OCI-LY3 (cell line): ENCODE data around the gene C20orf173.
A peak's percentile ranks its signal among the peaks of the same experiment; 100 is the strongest.

Experiments
- H2AFZ ChIP-seq: fragments of 200-600, 300-600 bp; shearing (Covaris generic); 2 replicates; pipeline ENCODE4 v1.6.0; 2014; ENCODE audit warnings: antibody characterized with exemption, low read depth, low read length
- H3K27ac ChIP-seq: fragments of 200-600, 300-600 bp; sonication (generic); 2 replicates; pipeline ENCODE4 v1.5.1; 2014; ENCODE audit warnings: mild to moderate bottlenecking, low read length, moderate library complexity, mixed read lengths
- H3K27me3 ChIP-seq: fragments of 200-600, 300-600 bp; sonication (generic); 2 replicates; pipeline ENCODE4 v1.6.1; 2014; ENCODE audit warnings: low read depth, low read length, mixed read lengths
- H3K36me3 ChIP-seq: fragments of 200-600, 300-600 bp; sonication (generic); replicated peaks from 2 replicates; pipeline ENCODE3; 2014; ENCODE audit warnings: low read depth, low read length, mixed read lengths
- H3K4me1 ChIP-seq: fragments of 300-600, 200-600 bp; sonication (generic); 2 replicates; pipeline ENCODE4 v1.6.1; 2014; ENCODE audit warnings: low read length, mixed read lengths
- H3K4me2 ChIP-seq: fragments of 200-600, 300-600 bp; sonication (generic); 2 replicates; pipeline ENCODE4 v1.6.1; 2014; ENCODE audit warnings: low read length, mixed read lengths
- H3K4me3 ChIP-seq: fragments of 300-600, 200-600 bp; sonication (generic); 2 replicates; pipeline ENCODE4 v1.5.1; 2014; ENCODE audit warnings: antibody characterized with exemption, mild to moderate bottlenecking, low read length, moderate library complexity
- H3K79me2 ChIP-seq: fragments of 300-600, 200-600 bp; shearing (Covaris generic); 2 replicates; pipeline ENCODE4 v1.6.1; 2014; ENCODE audit warnings: mild to moderate bottlenecking, low read length, mixed read lengths
- H3K9ac ChIP-seq: fragments of 300-600, 200-600 bp; shearing (Covaris generic); 2 replicates; pipeline ENCODE4 v1.6.0; 2014; ENCODE audit warnings: mild to moderate bottlenecking, low read length, moderate library complexity
- H3K9me3 ChIP-seq: fragments of 200-600, 300-600 bp; shearing (Covaris generic); 2 replicates; pipeline ENCODE4 v1.6.1; 2014; ENCODE audit warnings: low read length, mixed read lengths; ENCODE audit not compliant: insufficient read depth
- H4K20me1 ChIP-seq: fragments of 200-600, 300-600 bp; sonication (generic); 2 replicates; pipeline ENCODE4 v1.6.1; 2016; ENCODE audit warnings: low read length, mixed read lengths; ENCODE audit not compliant: insufficient read depth
- CTCF ChIP-seq: fragments of 200-600, 300-600 bp; sonication (generic); IDR thresholded peaks from 2 replicates; pipeline ENCODE4 v1.5.1; 2014; ENCODE audit warnings: antibody characterized with exemption, low read length, low read depth
- EZH2phosphoT487 ChIP-seq: fragments of 200-600 bp; shearing (Covaris generic); IDR thresholded peaks from 2 replicates; pipeline ENCODE4 v1.6.1; 2018; ENCODE audit warnings: antibody characterized with exemption, mixed run types, low read depth

Gene C20orf173

GRCh38 chr20:35575958-35576357, 46.5 kb upstream of the C20orf173 start:
- TF ChIP-seq CTCF = no peak
- TF ChIP-seq EZH2phosphoT487 = no peak
- H3K4me2 ChIP-seq = no peak overlapping the region
- H2AFZ ChIP-seq = no peak overlapping the region
- no peak overlapping the region for H3K9ac ChIP-seq
- H3K27me3 ChIP-seq = peaks cover 10% of the 10 kb centered on the region; the same call in 1 of the 2 replicates
- H3K27ac ChIP-seq = no peak overlapping the region
- H3K4me3 ChIP-seq = no peak overlapping the region
- no peaks in the 10 kb centered on the region for H3K4me1 ChIP-seq
- H3K36me3 ChIP-seq = no peaks in the 10 kb centered on the region
- no peaks in the 10 kb centered on the region for H4K20me1 ChIP-seq
- no peaks in the 10 kb centered on the region for H3K9me3 ChIP-seq
- no peaks in the 10 kb centered on the region for H3K79me2 ChIP-seq

DNA sequence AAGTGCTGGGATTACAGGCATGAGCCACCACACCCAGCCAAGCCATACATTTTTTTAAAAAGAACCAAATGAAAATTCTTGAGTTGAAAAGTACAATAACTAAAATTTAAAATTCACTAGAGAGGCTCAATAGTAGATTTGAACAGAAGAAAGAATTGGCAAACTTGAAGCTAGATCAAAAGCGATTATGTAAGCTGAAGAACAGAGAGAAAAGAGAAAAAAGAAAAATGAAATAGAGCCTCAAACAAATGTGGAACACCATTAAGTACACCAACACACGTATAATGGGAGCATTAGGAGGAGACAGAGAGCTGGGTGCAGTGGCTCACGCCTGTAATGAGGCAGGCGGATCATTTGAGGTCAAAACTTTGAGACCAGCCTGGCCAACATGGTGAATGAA, 43.4 kb upstream of the C20orf173 start:
- Histone ChIP-seq H3K4me3 (no peak overlapping the region), H2AFZ (no peak overlapping the region), H3K4me1 (no peaks in the 10 kb centered on the region), H3K9ac (no peak overlapping the region), H3K9me3 (no peaks in the 10 kb centered on the region), H3K27ac (no peak overlapping the region), H4K20me1 (no peaks in the 10 kb centered on the region), H3K4me2 (no peak overlapping the region), H3K36me3 (no peaks in the 10 kb centered on the region), H3K27me3 (0 out of 2 replicates have a peak, but pooled peaks cover 7% of the 10 kb centered on the region), H3K79me2 (no peaks in the 10 kb centered on the region)
- TF ChIP-seq CTCF (no peak), EZH2phosphoT487 (no peak)

GRCh38 chr20:35571555-35571954, 42.1 kb upstream of the C20orf173 start:
- H3K4me1 ChIP-seq = no peaks in the 10 kb centered on the region
- no peak overlapping the region for H3K9ac ChIP-seq
- H3K36me3 ChIP-seq = no peaks in the 10 kb centered on the region
- H3K27me3 ChIP-seq = peaks cover 10% of the 10 kb centered on the region
- no peak for TF ChIP-seq CTCF
- no peak for TF ChIP-seq EZH2phosphoT487
- no peak overlapping the region for H3K4me2 ChIP-seq
- no peak overlapping the region for H2AFZ ChIP-seq
- H4K20me1 ChIP-seq = no peaks in the 10 kb centered on the region
- H3K4me3 ChIP-seq = no peak overlapping the region
- no peaks in the 10 kb centered on the region for H3K9me3 ChIP-seq
- no peak overlapping the region for H3K27ac ChIP-seq
- no peaks in the 10 kb centered on the region for H3K79me2 ChIP-seq

DNA sequence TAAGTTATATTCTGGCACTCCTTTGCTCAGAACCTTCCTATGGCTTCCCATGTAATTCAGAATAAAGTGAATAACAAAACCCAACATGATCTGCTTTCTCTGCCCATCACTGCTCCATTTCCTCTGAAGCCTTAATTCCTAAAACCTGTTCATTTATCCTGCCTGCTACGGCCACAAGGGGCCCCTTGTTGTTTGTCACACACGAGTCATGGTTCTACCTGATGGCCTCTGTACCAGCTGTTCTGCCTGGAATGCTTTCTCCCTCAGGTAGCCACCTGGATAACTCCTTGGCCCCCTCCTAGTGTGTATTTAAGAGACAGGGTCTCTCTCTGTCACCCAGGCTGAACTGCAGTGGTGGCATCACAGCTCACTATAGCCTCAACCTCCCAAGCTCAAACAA, 39.2 kb upstream of the C20orf173 start:
- Histone ChIP-seq H3K4me3 (no peak overlapping the region), H3K9ac (no peak overlapping the region), H3K4me2 (no peak overlapping the region), H3K36me3 (no peaks in the 10 kb centered on the region), H3K27ac (no peak overlapping the region), H4K20me1 (no peaks in the 10 kb centered on the region), H3K79me2 (no peaks in the 10 kb centered on the region), H2AFZ (no peak overlapping the region), H3K9me3 (no peaks in the 10 kb centered on the region), H3K4me1 (no peaks in the 10 kb centered on the region), H3K27me3 (peaks cover 11% of the 10 kb centered on the region)
- TF ChIP-seq EZH2phosphoT487 (no peak), CTCF (peak; percentile 44)
